Lung (tissue), 12 donors: ENCODE data around the gene UGT1A8. TPM values are rescaled to one million over a fixed set of nuclear protein-coding genes. Genes with fewer than 3 reads are reported as not detected.

Experiments used
- ATAC-seq: fragments of 200-7000 bp; cut with Tn5 transposase; one replicate; pipeline ENCODE4 v1.9.1; 2020; ENCODE audit warnings: moderate number of reproducible peaks; ENCODE audit not compliant: insufficient read depth, low FRiP score
- DNase-seq, 3 donors: peaks; one replicate each; pipeline ENCODE4 v3.0.0-alpha.2; 2013 to 2017
- H3K27ac ChIP-seq, 2 donors: one replicate each; pipeline ENCODE4 v1.5.1; 2013; ENCODE audit warnings: mild to moderate bottlenecking in 2 of 2, moderate library complexity in 2 of 2, control low read depth in 1 of 2, inconsistent platforms in 1 of 2, low read depth in 1 of 2, low read length in 1 of 2
- H3K27me3 ChIP-seq, 3 donors: one replicate each; pipeline ENCODE4 v1.5.1; 2013; ENCODE audit warnings: low read length in 2 of 3; ENCODE audit not compliant: control insufficient read depth in 3 of 3, insufficient read depth in 3 of 3
- H3K36me3 ChIP-seq, 4 donors: one replicate each; pipeline ENCODE4 v1.5.1; 2013; ENCODE audit warnings: low read length in 4 of 4, mild to moderate bottlenecking in 1 of 4, moderate library complexity in 1 of 4; ENCODE audit not compliant: control insufficient read depth in 4 of 4, insufficient read depth in 4 of 4
- H3K4me1 ChIP-seq, 5 donors: one replicate each; pipeline ENCODE4 v1.5.1; 2013; ENCODE audit warnings: low read length in 5 of 5, mild to moderate bottlenecking in 2 of 5, moderate library complexity in 1 of 5; ENCODE audit not compliant: control insufficient read depth in 5 of 5, insufficient read depth in 5 of 5
- H3K4me3 ChIP-seq: one replicate; pipeline ENCODE4 v1.5.1; 2013; ENCODE audit warnings: mild to moderate bottlenecking, control low read depth, moderate library complexity
- H3K9ac ChIP-seq, 2 donors: one replicate each; pipeline ENCODE4 v1.5.1; 2013; ENCODE audit warnings: low read length in 2 of 2, control low read depth in 1 of 2; ENCODE audit not compliant: insufficient read depth in 1 of 2
- H3K9me3 ChIP-seq, 4 donors: one replicate each; pipeline ENCODE4 v1.5.1; 2013; ENCODE audit warnings: low read length in 3 of 4, mild to moderate bottlenecking in 1 of 4, moderate library complexity in 1 of 4; ENCODE audit not compliant: control insufficient read depth in 4 of 4, insufficient read depth in 3 of 4
- WGBS, 2 donors: extraction: QIAGEN DNeasy Blood & Tissue Kit; methylation state at CpG; one replicate each; pipeline ENCODE4 v1.1.7; 2013; 5-methylcytosine and 5-hydroxymethylcytosine counted together
- polyA plus RNA-seq, 2 donors: library from polyadenylated mRNA; stranded (reverse); fragments of 200-250 nt; gene quantifications; one replicate each; pipeline ENCODE4 v1.2.1, GENCODE V29; 2013
- total RNA-seq, 2 donors: library from RNA; depleted of rRNA in 1 of 2; stranded (reverse); fragments of >200 nt in 1 of 2; gene quantifications; one replicate each; pipeline ENCODE4 v1.2.1, GENCODE V29; 2014 to 2021
- TF ChIP-seq, protein P1 (sequence below): IDR thresholded peaks from 2 replicates; pipeline ENCODE4 v1.5.1; 2012; ENCODE audit warnings: mild to moderate bottlenecking; ENCODE audit errors: control extremely low read depth, extremely low read depth
- donor health status: control.
- donor health status: control.
- donor health status: Bipolar disorder and iron deficiency.
- donor health status: healthy.
- donor health status: DM: yes; HTN: yes; CAD: no.

Gene UGT1A8
- total and polyA plus RNA-seq, 4 donors = 0.26 TPM; not detected in 3

DNA sequence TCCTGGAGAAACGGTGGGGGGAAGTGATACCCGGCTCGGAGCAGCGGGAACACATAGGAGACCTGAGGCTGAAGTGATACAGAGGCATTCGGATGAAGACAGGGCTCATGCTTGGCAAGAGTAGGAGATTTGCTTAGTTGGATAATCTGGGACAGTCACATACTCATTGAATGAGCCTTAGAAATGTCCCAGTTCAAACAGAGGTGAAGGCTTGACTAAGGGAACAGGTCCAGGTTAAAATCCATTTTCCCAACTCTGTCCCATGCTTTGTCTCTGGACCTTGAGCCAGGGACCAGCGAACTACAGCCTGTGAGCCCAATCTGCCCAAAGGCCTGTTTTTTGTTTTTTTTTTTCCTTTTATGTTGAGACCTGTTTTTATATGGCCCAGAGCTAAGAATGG is 76.5 kb downstream of the UGT1A8 start:
- Histone ChIP-seq H3K27me3 (no peaks in the 10 kb centered on the region), H3K36me3 (no peaks in the 10 kb centered on the region), H3K4me1 (peaks cover 0 to 11% (median 0%) of the 10 kb centered on the region in 5 donors), H3K4me3 (no peak overlapping the region), H3K9ac (no peak overlapping the region), H3K9me3 (no peaks in the 10 kb centered on the region), H3K27ac (no peak overlapping the region)
- no peak for ATAC-seq
- TF ChIP-seq, protein P1, sequence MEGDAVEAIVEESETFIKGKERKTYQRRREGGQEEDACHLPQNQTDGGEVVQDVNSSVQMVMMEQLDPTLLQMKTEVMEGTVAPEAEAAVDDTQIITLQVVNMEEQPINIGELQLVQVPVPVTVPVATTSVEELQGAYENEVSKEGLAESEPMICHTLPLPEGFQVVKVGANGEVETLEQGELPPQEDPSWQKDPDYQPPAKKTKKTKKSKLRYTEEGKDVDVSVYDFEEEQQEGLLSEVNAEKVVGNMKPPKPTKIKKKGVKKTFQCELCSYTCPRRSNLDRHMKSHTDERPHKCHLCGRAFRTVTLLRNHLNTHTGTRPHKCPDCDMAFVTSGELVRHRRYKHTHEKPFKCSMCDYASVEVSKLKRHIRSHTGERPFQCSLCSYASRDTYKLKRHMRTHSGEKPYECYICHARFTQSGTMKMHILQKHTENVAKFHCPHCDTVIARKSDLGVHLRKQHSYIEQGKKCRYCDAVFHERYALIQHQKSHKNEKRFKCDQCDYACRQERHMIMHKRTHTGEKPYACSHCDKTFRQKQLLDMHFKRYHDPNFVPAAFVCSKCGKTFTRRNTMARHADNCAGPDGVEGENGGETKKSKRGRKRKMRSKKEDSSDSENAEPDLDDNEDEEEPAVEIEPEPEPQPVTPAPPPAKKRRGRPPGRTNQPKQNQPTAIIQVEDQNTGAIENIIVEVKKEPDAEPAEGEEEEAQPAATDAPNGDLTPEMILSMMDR = no peak
- DNase-seq = no peak
- WGBS, 2 donors = 69 to 73% methylated on average over 6 of the region's 6 CpGs

- H3K27ac ChIP-seq = no peak overlapping the region
- no peak for DNase-seq
- H3K36me3 ChIP-seq = no peaks in the 10 kb centered on the region
- no peak overlapping the region for H3K4me3 ChIP-seq
- peaks cover 0 to 8% (median 0%) of the 10 kb centered on the region in 5 donors for H3K4me1 ChIP-seq
- WGBS, 2 donors = 81 to 96% methylated on average over 4 of the region's 4 CpGs
- TF ChIP-seq, protein P1 = no peak
- no peak for ATAC-seq
- no peaks in the 10 kb centered on the region for H3K27me3 ChIP-seq
- H3K9ac ChIP-seq = no peak overlapping the region
- H3K9me3 ChIP-seq = no peaks in the 10 kb centered on the region
Measured at GRCh38 chr2:233698740-233699139, 81.3 kb downstream of the UGT1A8 start.

- Histone ChIP-seq H3K9ac (no peak overlapping the region), H3K27me3 (no peaks in the 10 kb centered on the region), H3K4me1 (peaks cover 0 to 8% (median 0%) of the 10 kb centered on the region in 5 donors), H3K36me3 (no peaks in the 10 kb centered on the region), H3K9me3 (no peaks in the 10 kb centered on the region), H3K4me3 (no peak overlapping the region), H3K27ac (no peak overlapping the region)
- TF ChIP-seq, protein P1 = no peak
- ATAC-seq (no peak), DNase-seq (no peak)
- 88 to 93% methylated on average over 8 of the region's 8 CpGs for WGBS, 2 donors
Measured at GRCh38 chr2:233699424-233700027, 82.1 kb downstream of the UGT1A8 start.
